ENCODE results near the gene HMGN4. TPM values are rescaled to one million over a fixed set of nuclear protein-coding genes. Genes with fewer than 3 reads are reported as not detected.
A peak's percentile ranks its signal among the peaks of the same experiment; 100 is the strongest.

The HMGN4 gene
- total and polyA plus RNA-seq, 9 donors: 48.6 to 78.9 (median 58.4) TPM

DNA sequence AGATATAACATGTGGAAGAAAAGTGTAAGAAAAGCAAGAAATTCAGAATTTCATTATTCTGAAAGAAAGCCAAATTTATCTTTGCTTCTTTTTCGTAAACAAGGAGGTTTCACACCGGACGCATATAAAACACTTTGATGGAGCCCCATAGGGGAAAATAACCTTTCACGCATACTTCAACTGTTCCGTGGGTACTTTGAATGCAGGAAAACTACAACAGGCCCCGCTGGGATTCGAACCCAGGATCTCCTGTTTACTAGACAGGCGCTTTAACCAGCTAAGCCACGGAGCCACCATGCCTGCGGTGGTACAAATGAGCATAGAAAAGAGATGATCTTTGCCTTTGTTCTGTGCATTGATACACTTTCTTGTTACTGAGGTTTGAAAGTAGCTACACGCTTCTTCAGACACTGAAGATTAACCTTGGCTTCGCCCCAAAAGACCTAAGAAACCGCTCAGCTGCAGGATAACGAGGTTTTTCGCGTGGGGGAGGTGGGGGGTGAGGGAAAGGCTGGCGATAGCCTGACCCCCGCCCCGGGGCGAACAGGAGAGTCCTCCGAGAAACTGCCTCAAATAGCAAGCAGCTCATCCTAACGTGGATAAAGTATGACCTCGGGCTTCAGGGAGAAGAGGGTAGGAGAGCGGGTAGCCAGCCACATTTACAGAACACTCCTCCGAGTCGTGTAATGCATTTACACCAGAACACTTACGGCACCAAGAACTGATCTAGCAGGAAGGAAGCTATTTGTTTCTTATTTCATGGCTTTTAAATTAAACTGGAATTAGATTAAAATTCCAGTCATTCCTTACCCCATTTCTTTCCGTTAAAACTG, 5.3 kb upstream of the HMGN4 start:
- H3K9me3 ChIP-seq: no peaks in the 10 kb centered on the region
- no peaks in the 10 kb centered on the region for H3K36me3 ChIP-seq
- TF ChIP-seq EP300 (IDR thresholded peaks at IDR 0.05) (no peak), POLR2A (IDR thresholded peaks at IDR 0.05) (no peak)
- TF ChIP-seq, protein P1, sequence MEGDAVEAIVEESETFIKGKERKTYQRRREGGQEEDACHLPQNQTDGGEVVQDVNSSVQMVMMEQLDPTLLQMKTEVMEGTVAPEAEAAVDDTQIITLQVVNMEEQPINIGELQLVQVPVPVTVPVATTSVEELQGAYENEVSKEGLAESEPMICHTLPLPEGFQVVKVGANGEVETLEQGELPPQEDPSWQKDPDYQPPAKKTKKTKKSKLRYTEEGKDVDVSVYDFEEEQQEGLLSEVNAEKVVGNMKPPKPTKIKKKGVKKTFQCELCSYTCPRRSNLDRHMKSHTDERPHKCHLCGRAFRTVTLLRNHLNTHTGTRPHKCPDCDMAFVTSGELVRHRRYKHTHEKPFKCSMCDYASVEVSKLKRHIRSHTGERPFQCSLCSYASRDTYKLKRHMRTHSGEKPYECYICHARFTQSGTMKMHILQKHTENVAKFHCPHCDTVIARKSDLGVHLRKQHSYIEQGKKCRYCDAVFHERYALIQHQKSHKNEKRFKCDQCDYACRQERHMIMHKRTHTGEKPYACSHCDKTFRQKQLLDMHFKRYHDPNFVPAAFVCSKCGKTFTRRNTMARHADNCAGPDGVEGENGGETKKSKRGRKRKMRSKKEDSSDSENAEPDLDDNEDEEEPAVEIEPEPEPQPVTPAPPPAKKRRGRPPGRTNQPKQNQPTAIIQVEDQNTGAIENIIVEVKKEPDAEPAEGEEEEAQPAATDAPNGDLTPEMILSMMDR (IDR thresholded peaks at IDR 0.05): no peak
- H3K27me3 ChIP-seq: no peaks in the 10 kb centered on the region
- H3K27ac ChIP-seq: peak overlapping the region; percentile 73 to 75
- peaks cover 2% of the 10 kb centered on the region for H3K4me1 ChIP-seq (ENCODE audit: insufficient read depth)
- intact Hi-C loops (cut with DNase I): no loop called here
- peak overlapping the region; percentile 55 for H3K4me3 ChIP-seq
- DNase-seq: peak; percentile 79 to 91 (median 88)
- WGBS, 3 donors: 0 to 1% (median 1%) methylated on average over 28 of the region's 28 CpGs

DNA sequence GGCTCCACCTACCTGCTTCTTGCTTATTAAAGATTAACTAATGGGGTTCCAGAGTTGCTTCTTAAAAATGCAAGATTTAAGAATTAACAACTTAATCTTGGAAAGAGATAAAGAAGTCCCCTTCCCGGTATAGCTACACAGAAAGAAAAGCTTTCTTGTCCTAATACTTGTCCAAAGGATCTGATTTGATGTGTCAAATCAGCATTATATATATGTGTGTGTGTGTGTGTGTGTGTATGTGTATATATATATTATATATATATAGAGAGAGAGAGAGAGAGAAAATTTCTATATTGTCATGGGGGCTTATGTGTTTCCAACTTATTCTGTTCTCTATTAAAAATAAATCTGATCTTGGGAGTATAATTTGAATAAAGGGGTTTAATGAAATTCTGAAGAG, 4.6 kb upstream of the HMGN4 start:
- no peak for DNase-seq
- no peak for TF ChIP-seq POLR2A (IDR thresholded peaks at IDR 0.05)
- TF ChIP-seq EP300 (IDR thresholded peaks at IDR 0.05): no peak
- TF ChIP-seq, protein P1 (IDR thresholded peaks at IDR 0.05): no peak
- Histone ChIP-seq H3K36me3 (no peaks in the 10 kb centered on the region), H3K4me1 (ENCODE audit: insufficient read depth) (peaks cover 2% of the 10 kb centered on the region), H3K27ac (peak overlapping the region; percentile 73 to 75), H3K4me3 (peak overlapping the region; percentile 55), H3K9me3 (no peaks in the 10 kb centered on the region), H3K27me3 (no peaks in the 10 kb centered on the region)
- intact Hi-C loops (cut with DNase I): no loop called here
- 0% methylated on average over 1 of the region's 1 CpG for WGBS, 3 donors

DNA sequence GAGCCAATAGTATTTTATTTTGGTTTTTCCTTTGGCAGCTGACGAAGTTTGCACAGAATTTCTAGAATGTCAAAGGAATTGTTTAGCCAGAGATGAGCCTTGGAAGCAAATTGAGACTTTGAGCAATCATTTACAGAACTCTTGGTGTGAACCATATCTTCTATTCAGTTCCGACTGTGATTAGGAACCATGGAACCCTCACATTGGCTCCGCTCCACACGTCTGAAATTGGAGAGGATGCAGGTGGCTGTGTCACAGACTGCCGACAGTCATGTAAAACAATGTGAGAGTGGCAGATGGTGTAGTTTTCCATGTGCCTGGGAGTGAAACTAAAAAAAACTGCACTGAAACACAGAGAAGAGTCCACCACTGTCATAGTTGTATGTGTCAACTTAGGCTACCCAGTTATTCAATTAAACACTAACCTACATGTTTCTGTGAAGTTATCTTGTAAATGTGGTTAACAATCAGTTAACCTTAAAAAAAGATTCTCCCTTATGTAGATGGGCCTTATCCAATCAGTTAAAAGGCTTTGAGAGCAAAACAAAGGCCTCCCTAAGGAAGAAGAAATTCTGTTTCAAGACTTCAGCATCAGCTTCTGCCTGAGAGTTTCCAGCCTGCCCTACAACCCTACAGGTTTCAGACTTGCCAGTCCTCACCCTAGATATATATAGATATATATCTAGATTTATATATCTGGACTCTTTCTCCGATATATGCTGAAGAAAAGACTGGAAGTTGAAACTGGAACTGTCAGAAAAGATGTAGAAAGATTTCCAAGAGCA, 3.3 kb upstream of the HMGN4 start:
- WGBS, 3 donors: 47 to 64% (median 51%) methylated on average over 6 of the region's 6 CpGs
- H3K27me3 ChIP-seq: no peaks in the 10 kb centered on the region
- H3K4me3 ChIP-seq: no peak overlapping the region
- intact Hi-C loops (cut with DNase I): no loop called here
- no peak for DNase-seq
- peaks cover 4% of the 10 kb centered on the region for H3K4me1 ChIP-seq (ENCODE audit: insufficient read depth)
- H3K36me3 ChIP-seq: no peaks in the 10 kb centered on the region
- no peaks in the 10 kb centered on the region for H3K9me3 ChIP-seq
- no peak overlapping the region for H3K27ac ChIP-seq
- TF ChIP-seq EP300 (IDR thresholded peaks at IDR 0.05): no peak
- no peak for TF ChIP-seq POLR2A (IDR thresholded peaks at IDR 0.05)
- TF ChIP-seq, protein P1 (IDR thresholded peaks at IDR 0.05): no peak

DNA sequence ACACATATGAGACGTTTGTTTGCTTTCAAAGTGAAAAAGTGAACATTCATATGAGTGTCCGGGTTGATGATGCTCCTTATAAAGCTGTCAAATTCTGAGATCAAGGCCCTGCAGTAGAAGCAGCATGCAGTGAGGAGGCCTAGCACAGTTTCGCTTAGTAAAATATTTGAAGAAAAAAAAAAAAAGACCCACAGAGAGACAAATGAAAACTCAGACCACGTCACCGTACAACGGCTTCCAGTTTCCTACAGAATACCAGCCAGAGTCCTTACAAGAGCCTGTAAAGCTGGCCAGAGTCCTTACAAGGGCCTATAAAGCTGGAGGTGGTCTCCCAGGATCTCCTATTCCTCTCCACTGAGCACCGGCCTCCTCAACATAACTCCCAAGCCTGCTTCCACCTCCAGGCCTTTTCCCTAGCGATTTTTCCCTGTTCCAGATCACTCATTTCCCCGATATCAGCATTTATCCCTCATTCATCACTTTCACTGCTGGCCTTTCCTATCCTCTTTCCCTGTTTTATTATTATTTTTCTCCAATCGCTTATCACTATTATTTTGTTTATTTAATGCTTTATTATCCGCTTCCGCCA, 1.5 kb upstream of the HMGN4 start:
- Histone ChIP-seq H3K27ac (peak overlapping the region; percentile 83 to 92), H3K27me3 (no peaks in the 10 kb centered on the region), H3K4me3 (peak overlapping the region; percentile 86), H3K36me3 (no peaks in the 10 kb centered on the region), H3K4me1 (ENCODE audit: insufficient read depth) (peaks cover 4% of the 10 kb centered on the region), H3K9me3 (no peaks in the 10 kb centered on the region)
- 1 to 4% (median 2%) methylated on average over 12 of the region's 12 CpGs for WGBS, 3 donors
- TF ChIP-seq EP300 (IDR thresholded peaks at IDR 0.05) (no peak), POLR2A (IDR thresholded peaks at IDR 0.05) (no peak)
- TF ChIP-seq, protein P1 (IDR thresholded peaks at IDR 0.05): no peak
- DNase-seq: peak in 4 of 5 donors; percentile 53 to 67 (median 58)
- intact Hi-C loops (cut with DNase I): loop anchor here in 1 of 4 donors (2.0 kb wide), 1 partner anchor 16 kb away; no protein-coding TSS in a partner anchor

Data from ovary (tissue), 9 donors.